ENCODE data around the gene PON2. TPM values are rescaled to one million over a fixed set of nuclear protein-coding genes. Genes with fewer than 3 reads are reported as not detected.
"Not testable (repeated sequence)": the region's sequence is repeated elsewhere in the genome, so short reads cannot be mapped to it uniquely, and the experiment has no call there.

Gene PON2
- polyA plus RNA-seq, 1 experiment: 110 TPM

DNA sequence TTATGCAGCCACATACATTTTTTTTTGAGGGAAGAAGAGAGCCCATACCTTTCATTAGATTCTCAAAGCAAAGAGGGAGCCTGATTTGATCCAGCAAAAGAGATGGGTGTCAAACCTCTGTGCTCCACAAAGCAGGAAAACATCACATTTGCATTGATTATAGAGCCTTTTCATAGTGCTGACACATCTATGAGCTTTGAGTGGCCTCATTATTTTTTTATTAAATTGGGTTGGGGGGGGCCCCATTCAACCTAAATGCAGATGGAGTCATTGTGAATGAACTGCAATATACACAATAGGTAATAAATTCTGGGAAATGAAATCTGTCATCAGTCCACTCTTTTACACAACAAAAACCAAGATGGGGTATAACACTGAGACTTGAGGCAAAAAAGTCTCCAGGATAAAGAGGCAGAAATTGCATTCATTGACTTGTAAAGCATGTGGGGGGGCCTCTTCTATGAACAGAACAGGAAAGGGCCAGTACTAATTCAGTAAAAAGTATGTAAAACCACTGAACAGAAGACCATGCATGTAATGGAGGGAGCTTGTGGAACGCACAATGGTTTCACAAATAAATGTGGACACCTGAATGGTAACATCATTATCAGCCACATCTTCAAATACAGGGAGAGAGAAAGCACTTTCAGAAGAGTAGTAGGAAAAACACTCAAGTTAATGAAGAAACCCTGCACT, 33.2 kb upstream of the PON2 start:
- no peaks in the 10 kb centered on the region for H3K27me3 ChIP-seq (ENCODE audit: control insufficient read depth, insufficient read depth, low read length)
- H3K27ac ChIP-seq (ENCODE audit: low read depth, low read length): no peak overlapping the region
- no peak for DNase-seq (ENCODE audit: low read depth, low spot score)
- ChIA-PET POLR2A (no interaction called here), CTCF (interaction anchor here (1.0 to 3.6 kb wide), 2 partner anchors 9 to 11 kb away, joined by 4 to 21 read pairs; no protein-coding TSS in a partner anchor)
- H3K9me3 ChIP-seq (ENCODE audit: control insufficient read depth, insufficient read depth, low read length): no peaks in the 10 kb centered on the region
- no peak overlapping the region for H3K4me3 ChIP-seq (ENCODE audit: low read depth, low read length)
- TF ChIP-seq, protein P1, sequence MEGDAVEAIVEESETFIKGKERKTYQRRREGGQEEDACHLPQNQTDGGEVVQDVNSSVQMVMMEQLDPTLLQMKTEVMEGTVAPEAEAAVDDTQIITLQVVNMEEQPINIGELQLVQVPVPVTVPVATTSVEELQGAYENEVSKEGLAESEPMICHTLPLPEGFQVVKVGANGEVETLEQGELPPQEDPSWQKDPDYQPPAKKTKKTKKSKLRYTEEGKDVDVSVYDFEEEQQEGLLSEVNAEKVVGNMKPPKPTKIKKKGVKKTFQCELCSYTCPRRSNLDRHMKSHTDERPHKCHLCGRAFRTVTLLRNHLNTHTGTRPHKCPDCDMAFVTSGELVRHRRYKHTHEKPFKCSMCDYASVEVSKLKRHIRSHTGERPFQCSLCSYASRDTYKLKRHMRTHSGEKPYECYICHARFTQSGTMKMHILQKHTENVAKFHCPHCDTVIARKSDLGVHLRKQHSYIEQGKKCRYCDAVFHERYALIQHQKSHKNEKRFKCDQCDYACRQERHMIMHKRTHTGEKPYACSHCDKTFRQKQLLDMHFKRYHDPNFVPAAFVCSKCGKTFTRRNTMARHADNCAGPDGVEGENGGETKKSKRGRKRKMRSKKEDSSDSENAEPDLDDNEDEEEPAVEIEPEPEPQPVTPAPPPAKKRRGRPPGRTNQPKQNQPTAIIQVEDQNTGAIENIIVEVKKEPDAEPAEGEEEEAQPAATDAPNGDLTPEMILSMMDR (IDR thresholded peaks at IDR 0.05; ENCODE audit: low read depth, low read length): no peak

DNA sequence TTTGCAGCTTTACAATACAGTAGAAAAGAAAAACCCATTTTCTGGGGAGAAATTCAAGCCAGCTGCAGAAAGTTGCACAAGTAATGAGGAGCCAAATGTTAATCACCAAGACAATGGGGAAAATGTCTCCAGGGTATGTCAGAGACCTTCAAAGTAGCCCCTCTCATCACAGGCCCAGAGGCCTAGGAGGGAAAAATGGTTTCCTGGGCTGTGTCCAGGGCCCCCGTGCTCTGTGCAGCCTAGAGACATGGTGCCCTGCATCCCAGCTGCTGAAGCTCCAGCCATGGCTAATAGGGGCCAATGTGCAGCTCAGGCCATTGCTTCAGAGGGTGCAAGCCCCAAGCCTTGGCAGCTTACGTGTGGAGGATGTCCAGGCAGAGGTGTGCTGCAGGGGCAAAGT, 25.8 kb upstream of the PON2 start:
- DNase-seq (ENCODE audit: low read depth, low spot score); H3K27me3 ChIP-seq (ENCODE audit: control insufficient read depth, insufficient read depth, low read length); H3K9me3 ChIP-seq (ENCODE audit: control insufficient read depth, insufficient read depth, low read length); H3K27ac ChIP-seq (ENCODE audit: low read depth, low read length); H3K4me3 ChIP-seq (ENCODE audit: low read depth, low read length); POLR2A ChIA-PET: not testable (repeated sequence)
- CTCF ChIA-PET: interaction anchor here (1.3 kb wide), 1 partner anchor 51 kb away, joined by 3 read pairs; no protein-coding TSS in a partner anchor

DNA sequence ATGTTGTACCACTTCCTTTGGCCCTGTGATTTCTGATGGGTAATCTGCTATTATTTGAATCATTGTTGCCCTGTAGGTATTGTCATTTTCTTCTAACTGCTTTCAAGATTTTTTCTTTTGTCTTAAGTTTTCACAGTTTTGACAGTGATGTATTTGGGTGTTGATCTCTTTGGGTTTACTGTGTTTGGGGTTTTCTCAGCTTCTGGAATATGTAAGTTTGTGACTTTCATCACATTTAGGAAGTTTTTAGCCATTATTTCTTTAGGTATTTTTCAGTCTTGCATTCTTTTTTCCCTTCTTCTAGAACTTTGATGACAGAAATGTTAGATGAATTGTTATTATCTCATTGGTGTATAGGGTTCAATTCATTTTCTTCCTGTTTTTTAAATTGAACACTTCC, 23.1 kb upstream of the PON2 start:
- H3K4me3 ChIP-seq (ENCODE audit: low read depth, low read length): no peak overlapping the region
- ChIA-PET POLR2A (no interaction called here), CTCF (no interaction called here)
- no peaks in the 10 kb centered on the region for H3K9me3 ChIP-seq (ENCODE audit: control insufficient read depth, insufficient read depth, low read length)
- no peaks in the 10 kb centered on the region for H3K27me3 ChIP-seq (ENCODE audit: control insufficient read depth, insufficient read depth, low read length)
- TF ChIP-seq, protein P1 (IDR thresholded peaks at IDR 0.05; ENCODE audit: low read depth, low read length): no peak
- DNase-seq (ENCODE audit: low read depth, low spot score): no peak
- no peak overlapping the region for H3K27ac ChIP-seq (ENCODE audit: low read depth, low read length)

DNA sequence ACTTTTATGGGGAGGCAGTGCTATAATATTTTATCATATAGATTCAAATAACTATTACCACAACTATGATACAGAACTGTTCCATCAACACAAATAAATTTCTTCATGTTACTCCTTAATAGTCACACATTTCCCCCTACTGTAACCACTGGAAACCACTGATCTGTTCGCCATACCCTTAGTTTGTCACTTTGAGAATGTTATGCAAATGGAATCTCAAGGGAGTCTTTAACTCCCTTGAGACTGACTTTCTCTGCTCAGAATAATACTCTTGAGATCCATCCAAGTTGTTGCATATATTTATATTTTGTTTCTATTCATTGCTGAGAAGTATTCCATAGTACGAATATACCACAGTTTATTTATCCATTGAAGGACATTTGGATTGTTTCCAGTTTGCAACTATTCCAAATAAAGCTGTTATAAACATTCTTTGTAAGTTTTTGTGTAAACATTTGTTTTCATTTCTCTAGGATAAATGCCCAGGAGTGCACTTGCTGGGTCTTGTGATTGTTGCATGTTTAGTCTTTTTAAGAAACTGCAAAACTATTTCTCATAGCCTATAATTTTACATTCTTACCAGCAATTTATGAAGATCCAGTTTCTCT, 19.7 kb upstream of the PON2 start:
- H3K9me3 ChIP-seq (ENCODE audit: control insufficient read depth, insufficient read depth, low read length): no peaks in the 10 kb centered on the region
- ChIA-PET POLR2A (no interaction called here), CTCF (interaction anchor here (1.8 kb wide), 1 partner anchor 22 kb away, joined by 9 read pairs; no protein-coding TSS in a partner anchor)
- no peak for DNase-seq (ENCODE audit: low read depth, low spot score)
- TF ChIP-seq, protein P1 (IDR thresholded peaks at IDR 0.05; ENCODE audit: low read depth, low read length): no peak
- no peak overlapping the region for H3K4me3 ChIP-seq (ENCODE audit: low read depth, low read length)
- no peaks in the 10 kb centered on the region for H3K27me3 ChIP-seq (ENCODE audit: control insufficient read depth, insufficient read depth, low read length)
- H3K27ac ChIP-seq (ENCODE audit: low read depth, low read length): no peak overlapping the region

DNA sequence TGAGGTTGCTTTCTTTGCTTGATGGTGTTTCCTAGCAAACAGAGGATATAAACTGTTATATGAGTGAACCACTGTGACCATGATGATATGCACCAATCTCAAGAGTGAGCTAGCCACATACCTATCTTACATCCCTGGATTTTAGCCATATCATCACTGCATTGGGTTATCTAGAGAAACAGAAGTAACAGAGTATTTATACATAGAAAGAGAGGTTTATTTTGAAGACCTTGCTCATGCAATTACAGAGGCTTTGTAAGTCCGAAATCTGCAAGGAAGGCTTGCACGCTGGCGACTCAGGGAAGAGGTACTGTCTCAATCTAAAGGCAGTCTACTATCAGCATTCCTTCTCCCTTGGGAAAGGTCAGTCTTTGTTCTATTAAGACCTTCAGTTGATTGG, 11.8 kb upstream of the PON2 start:
- ChIA-PET POLR2A (no interaction called here), CTCF (interaction anchor here (1.2 kb wide), 1 partner anchor 65 kb away, joined by 4 read pairs; no protein-coding TSS in a partner anchor)
- no peaks in the 10 kb centered on the region for H3K27me3 ChIP-seq (ENCODE audit: control insufficient read depth, insufficient read depth, low read length)
- no peak for DNase-seq (ENCODE audit: low read depth, low spot score)
- TF ChIP-seq, protein P1 (IDR thresholded peaks at IDR 0.05; ENCODE audit: low read depth, low read length): no peak
- H3K4me3 ChIP-seq (ENCODE audit: low read depth, low read length): no peak overlapping the region
- no peak overlapping the region for H3K27ac ChIP-seq (ENCODE audit: low read depth, low read length)
- no peaks in the 10 kb centered on the region for H3K9me3 ChIP-seq (ENCODE audit: control insufficient read depth, insufficient read depth, low read length)
